Stimulated activated CD4-positive, alpha-beta T cell treated with anti-CD3 and anti-CD28 coated beads, TNF-alpha, amount 100 ng/mL, for 4 hours (primary cell): ENCODE results near the gene MRPL27.
A peak's percentile ranks its signal among the peaks of the same experiment; 100 is the strongest.

Experiments
- DNase-seq, 3 experiments: peaks; one replicate each; pipeline ENCODE4 v3.0.0-alpha.2; 2020; ENCODE audit warnings: low read depth in 3 of 3

Gene MRPL27

GRCh38 chr17:50386510-50386909, 13.5 kb upstream of the MRPL27 start:
- no peak for DNase-seq

DNA sequence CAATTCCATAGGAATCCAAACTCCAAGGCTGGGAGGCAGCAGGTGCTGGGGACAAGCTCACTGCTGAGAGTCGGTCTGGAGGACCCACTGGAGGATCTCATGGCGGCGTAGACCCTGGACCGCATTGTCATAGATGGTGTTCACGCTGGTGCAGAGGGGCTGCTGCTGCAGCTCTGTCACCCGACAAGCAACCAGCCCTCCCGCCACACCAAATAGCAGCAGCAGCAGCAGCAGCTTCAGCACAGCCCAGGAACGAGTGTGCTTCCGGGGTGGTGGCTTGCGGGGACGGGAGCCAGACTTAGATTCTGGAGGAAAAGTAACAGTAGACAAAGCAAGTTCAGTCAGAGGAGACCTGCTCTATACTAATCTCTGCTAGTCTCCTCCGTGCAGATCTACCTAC, 9.9 kb upstream of the MRPL27 start:
- no peak for DNase-seq

- DNase-seq: no peak
Measured at GRCh38 chr17:50381920-50382319, 8.9 kb upstream of the MRPL27 start.

GRCh38 chr17:50381260-50381815, 8.4 kb upstream of the MRPL27 start:
- DNase-seq: no peak

GRCh38 chr17:50380369-50381259, 7.6 kb upstream of the MRPL27 start:
- no peak for DNase-seq

DNA sequence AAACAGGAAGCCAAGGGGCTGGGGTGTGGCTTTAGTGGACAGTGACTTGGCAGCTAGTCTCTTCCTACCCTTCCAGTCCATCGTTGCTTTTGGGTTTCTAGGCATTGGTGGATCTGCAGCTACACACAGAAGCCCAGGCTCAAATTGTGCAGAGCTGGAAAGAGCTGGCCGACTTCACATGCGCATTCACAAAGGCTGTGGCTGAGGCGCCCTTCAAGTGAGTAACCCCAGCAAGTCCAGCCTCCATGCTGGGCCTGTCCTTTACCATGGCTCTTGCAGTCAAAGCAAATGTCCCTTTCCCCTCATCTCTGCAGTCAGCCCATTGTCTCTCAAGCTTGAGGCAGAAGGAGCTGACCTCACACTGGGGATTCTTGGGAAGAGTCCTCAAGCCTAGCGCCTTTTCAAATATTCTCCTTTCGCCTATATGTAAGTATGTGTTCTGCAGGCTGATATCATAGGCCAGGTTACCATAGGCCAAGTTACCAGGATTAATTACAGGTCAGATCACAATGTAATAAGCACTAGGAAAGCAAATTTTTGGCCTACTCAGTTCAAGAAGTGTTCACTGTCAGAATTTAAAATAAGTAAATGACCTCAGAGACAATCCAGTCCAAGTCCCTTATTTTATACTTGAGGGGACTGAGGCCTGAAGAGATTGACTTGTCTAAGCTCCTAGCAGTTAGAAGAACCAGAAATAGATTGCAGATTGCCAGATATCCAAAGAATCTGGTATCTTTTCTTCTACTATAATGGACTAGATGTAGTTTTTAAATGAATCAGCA, 6.6 kb upstream of the MRPL27 start:
- DNase-seq: no peak

DNA sequence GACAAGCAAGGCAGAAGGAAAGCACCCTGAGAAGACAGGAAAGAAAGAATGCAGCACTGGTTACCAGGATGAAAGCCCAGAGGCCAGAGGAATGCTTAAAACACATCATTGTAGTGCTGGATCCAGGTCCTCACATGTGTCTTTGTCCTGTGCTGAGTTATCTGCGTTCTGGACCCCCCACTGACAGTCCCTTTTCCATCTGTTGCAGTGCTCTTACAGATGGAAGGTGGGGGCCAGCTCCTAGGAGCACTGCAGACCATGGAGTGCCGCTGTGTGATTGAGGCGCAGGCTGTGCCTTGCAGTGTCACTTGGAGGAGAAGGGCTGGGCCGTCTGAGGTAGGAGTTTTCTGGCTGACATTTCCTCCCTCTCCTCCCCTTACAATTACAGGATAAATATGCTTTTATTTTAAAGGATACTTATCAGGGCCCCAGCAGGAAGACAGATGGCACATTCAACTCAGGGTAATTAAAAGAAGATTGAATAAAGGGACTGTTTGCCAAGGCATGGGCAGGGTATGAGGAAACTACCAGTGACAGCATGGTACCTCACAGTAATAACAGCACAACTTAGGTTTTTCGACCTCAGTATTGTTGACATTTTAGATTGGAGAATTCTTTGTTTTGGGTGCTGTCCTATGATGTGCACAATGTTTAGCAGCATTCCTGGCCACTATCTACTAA, 3.0 kb upstream of the MRPL27 start:
- no peak for DNase-seq

DNA sequence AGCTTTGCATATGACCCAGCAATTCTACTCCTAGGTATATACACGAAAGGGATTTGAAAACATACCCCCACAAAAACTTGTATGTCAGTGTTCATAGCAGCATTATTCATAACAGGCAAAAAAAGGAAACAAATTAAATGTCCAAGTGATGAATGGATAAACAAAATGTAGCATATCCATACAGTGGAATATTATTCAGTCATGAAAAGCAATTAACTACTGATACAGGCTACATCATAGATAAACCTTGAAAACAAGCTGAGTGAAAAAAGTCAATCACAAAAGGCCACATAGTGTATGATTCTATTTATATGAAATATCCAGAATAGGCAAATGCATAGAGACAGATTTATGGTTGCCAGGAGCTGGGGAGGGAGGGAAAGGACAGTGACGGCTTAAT, 721 bp upstream of the MRPL27 start:
- no peak for DNase-seq

GRCh38 chr17:50372222-50372757, 694 bp downstream of the MRPL27 start:
- DNase-seq: no peak

DNA sequence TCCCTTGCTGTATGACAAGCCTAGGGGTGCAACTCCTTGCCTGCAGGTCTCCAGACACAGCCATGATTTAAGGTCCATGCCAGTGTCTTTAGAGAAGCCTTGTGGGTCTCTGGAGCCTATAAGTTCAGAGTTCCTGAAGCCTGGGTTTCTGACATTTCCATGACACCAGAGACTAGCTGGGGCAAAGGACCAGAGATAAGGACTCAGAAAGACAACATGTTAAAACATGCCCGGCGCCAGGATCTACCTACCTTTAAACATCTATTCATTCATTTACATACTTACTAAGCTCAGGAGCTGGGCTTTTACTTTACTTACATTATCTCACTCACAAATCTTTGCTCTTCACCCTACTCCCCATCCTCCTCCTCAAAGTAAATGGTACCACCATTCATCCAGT, 1.5 kb downstream of the MRPL27 start:
- DNase-seq: no peak

DNA sequence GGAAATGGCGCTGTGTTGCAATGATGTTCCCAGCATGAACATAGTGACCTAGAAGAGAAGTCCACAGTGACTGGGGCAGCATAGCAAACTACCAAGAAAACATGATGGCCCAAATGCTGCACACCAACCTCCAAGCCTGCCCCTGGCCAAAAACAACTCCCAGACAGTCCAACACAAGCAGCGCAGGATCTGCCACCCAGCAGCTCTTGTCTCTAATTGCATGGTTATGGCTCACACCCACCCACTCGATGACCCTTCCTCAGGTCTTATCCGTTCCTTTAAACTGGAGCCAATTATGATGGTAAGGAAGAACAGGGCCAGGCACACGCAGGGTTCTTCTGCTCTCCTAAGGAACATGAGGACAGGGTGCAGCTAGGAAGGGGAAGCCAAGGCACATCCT, 2.9 kb downstream of the MRPL27 start:
- DNase-seq: no peak

- DNase-seq: no peak
Measured at GRCh38 chr17:50367401-50367800, 5.6 kb downstream of the MRPL27 start.

GRCh38 chr17:50365649-50366393, 7.2 kb downstream of the MRPL27 start:
- no peak for DNase-seq

DNA sequence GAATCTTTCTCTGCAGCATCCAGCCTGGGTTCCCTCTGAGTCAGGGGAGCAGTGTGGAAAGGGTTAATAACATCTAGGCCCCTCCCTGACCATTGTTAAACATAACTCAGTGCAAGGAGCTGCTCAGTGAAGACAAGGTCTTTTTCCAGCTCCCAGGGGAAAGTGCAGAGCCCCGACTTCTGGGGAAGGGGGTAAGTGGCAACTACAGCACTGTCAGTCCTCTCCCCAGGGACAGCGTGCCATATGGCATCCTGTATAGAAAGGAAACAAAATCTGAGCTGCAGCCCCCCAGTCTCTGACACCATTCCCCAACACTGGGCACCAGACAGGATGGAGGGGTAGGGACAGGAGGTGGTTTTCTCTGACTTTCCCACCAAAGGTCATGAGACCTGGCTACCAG, 7.8 kb downstream of the MRPL27 start:
- DNase-seq: no peak

DNA sequence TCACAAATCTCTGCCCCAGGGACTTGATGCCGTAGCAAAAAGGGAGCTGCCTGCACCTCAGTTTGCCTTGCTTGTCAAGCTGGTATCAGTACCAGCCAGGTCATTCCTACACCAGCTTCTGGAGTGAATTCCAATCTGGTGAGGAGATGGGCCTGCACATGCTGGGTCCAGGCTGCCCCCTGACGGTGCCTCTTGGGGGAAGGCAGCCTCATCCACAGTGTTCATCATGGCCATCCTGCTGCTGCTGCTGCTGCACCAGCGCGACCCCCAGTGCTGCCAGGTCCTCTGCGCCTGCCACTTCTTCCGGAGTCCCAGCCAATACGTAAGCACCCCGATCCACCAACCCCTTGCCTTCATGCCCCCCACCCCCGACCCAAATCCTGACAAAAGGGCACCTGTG, 8.3 kb downstream of the MRPL27 start:
- DNase-seq: no peak

DNA sequence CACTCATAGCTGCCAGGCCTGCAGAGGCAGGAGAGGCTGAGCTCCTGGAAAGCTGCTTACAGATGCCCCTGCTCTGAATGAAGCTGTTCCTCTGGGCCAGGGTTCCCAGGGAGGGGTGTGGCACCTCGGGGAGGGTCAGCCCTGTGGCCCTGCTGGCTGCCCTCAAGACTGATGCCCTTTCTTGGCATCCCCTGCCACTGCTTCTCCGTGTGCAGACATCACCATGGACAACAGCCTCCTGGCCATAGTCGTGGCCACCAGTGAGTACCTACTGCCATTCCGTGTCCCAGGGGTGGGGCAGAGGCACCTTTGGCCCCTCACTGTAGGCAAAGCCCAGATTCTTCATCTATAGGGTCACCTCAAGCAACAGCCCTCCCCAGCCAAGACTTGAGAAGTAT, 8.9 kb downstream of the MRPL27 start:
- no peak for DNase-seq

DNA sequence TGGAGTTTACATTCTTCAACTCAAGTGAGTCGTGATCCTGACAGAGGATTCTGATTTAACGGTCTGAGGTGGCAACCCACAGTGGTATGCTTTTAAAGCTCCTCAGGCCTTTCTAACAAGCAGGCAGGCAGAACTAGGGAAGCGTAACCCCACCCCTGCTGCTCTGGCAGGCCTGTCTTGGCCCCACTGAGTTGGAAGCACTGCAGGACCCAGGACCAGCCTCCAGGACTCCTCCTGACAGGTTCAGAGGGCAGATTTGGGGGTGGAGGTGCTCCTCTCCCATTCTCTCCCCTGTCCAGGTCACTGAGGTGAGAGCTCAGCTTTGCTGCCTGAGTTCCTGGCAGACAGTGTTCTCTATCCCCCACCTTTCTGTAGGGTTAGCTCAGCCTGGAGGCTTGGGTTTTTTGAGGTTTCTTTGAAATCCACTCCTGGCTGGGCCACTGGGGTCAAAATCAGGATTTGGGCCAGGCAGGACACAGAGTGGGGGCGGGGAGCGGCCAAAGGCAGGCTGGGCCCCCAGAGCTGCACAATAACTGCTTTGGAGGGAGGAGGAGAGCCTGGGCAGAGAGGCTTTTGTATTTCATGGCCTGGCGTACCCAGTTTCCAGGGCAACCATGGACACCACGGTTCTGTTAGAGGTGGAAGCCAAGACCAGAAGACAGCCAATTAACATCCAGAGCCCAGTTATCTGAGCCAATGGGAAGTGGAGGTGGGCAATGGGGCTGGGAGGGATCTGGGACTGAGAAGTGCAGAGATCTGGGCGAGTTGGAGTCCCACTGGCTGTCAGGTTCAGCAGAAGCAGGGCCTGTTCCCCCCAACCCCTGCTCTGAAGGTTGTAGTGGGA, 9.5 kb downstream of the MRPL27 start:
- DNase-seq: no peak

DNA sequence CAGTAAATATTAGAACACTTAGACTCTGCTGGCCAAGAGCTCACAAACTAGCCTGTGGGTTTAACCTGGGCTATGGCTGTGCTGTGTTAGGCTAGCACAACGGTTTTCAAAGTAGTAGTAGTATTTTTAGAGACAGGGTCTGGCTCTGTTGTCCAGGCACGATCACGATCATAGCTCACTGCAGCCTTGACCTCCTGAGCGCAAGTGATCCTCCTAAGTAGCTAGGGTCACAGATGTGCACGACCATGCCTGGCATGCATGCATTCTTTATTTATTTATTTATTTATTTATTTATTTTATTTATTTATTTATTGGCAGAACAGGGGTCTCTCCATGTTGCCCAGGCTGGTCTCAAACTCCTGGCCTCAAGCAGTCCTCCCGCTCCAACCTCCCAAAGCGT, 10.3 kb downstream of the MRPL27 start:
- no peak for DNase-seq

DNA sequence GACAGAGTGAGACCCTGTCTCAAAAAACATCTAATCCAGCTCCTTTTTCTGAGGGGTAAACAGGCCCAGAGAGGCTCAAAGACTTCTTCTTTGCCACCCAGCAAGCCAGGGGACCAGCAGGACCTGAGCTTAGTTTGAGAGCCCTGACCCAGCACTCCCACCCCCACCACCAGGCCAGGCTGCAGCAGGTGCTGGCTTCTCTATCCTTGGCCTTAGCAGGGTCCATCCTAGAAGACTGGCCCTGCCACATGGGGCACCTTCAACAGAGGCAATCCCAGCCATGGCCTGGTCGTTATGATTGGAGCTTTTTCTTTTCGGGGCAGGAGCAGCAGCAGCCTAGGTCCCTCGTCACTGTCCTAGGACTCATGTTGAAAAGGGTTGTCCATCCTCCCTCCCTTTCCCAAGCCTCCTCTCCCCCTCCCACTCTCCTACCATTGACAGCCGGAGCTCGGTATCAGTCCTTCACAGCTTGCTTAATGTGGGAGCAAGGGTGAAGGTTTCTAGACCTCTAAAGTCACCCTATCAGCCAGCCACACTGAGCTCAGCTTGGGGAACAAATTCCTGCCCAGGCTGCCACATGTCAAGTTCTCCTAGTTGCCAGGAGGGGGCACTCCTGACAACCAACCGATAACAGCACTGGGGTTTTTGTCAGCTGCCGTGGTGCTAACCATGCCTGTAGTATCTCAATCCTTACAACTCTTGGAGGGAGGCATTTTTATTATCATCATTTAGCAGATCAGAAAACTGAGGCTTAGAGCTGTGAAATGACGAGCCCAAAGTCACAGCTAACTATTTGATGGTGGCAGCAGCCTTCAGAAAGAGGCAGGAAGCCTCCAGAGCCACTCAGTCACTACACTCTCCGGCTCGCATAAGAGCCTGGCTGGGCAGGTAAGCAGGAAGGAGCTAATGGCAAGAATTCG, 11.2 kb downstream of the MRPL27 start:
- peak in 2 of 3 experiments; percentile 33 to 45 for DNase-seq
